MM.1S (cell line): ENCODE results near the gene KCNJ2.

ENCODE experiments used
- DNase-seq: peaks from one replicate; pipeline ENCODE4 v3.0.0-alpha.2; 2015
- H2AFZ ChIP-seq: fragments of 300-600 bp; sonication (generic); 2 replicates; pipeline ENCODE4 v1.6.0; 2016; ENCODE audit warnings: antibody characterized with exemption, low read length
- H3F3A ChIP-seq: fragments of 300-600 bp; sonication (generic); 2 replicates; pipeline ENCODE4 v1.6.1; 2016; ENCODE audit warnings: mild to moderate bottlenecking, antibody characterized with exemption, low read length, moderate library complexity, mixed read lengths; ENCODE audit not compliant: insufficient read depth
- H3K27ac ChIP-seq: fragments of 300-600 bp; sonication (generic); 2 replicates; pipeline ENCODE4 v1.5.1; 2016; ENCODE audit warnings: mild to moderate bottlenecking, low read length
- H3K27me3 ChIP-seq: fragments of 300-600 bp; sonication (generic); replicated peaks from 2 replicates; pipeline ENCODE4 v1.6.0; 2016; ENCODE audit warnings: low read length; ENCODE audit not compliant: insufficient read depth
- H3K36me3 ChIP-seq: fragments of 300-600 bp; sonication (generic); replicated peaks from 2 replicates; pipeline ENCODE4 v1.6.1; 2016; ENCODE audit warnings: mild to moderate bottlenecking, low read length, mixed read lengths; ENCODE audit not compliant: insufficient read depth
- H3K4me1 ChIP-seq: fragments of 300-600 bp; sonication (generic); 2 replicates; pipeline ENCODE4 v1.6.1; 2016; ENCODE audit warnings: low read length, mixed read lengths
- H3K4me2 ChIP-seq: fragments of 300-600 bp; sonication (generic); 2 replicates; pipeline ENCODE4 v1.6.0; 2016; ENCODE audit warnings: low read depth, low read length
- H3K4me3 ChIP-seq: fragments of 300-600 bp; sonication (generic); 2 replicates; pipeline ENCODE4 v1.5.1; 2016; ENCODE audit warnings: low read length, mixed read lengths
- H3K79me2 ChIP-seq: fragments of 300-600 bp; sonication (generic); 2 replicates; pipeline ENCODE4 v1.6.1; 2016; ENCODE audit warnings: mixed run types, low read length, mixed read lengths
- H3K9ac ChIP-seq: fragments of 300-600 bp; sonication (generic); 2 replicates; pipeline ENCODE4 v1.6.1; 2016; ENCODE audit warnings: low read length, mixed read lengths
- H3K9me2 ChIP-seq: fragments of 300-600 bp; sonication (generic); replicated peaks from 2 replicates; pipeline ENCODE4 v1.6.1; 2016; ENCODE audit warnings: mild to moderate bottlenecking, low read length, mixed read lengths; ENCODE audit not compliant: insufficient read depth
- H3K9me3 ChIP-seq: fragments of 300-600 bp; sonication (generic); replicated peaks from 2 replicates; pipeline ENCODE4 v1.6.1; 2016; ENCODE audit warnings: mild to moderate bottlenecking, low read length, mixed read lengths; ENCODE audit not compliant: insufficient read depth
- H4K20me1 ChIP-seq: fragments of 300-600 bp; sonication (generic); 2 replicates; pipeline ENCODE4 v1.6.1; 2016; ENCODE audit warnings: mild to moderate bottlenecking, low read length, moderate library complexity, mixed read lengths; ENCODE audit not compliant: insufficient read depth
- EZH2 ChIP-seq: fragments of 300-600 bp; sonication (generic); optimal IDR thresholded peaks from 2 replicates; pipeline ENCODE3; 2017; ENCODE audit warnings: low read depth, mild to moderate bottlenecking, antibody characterized with exemption, low read length, mixed read lengths
- EZH2phosphoT487 ChIP-seq: fragments of 300-600 bp; sonication (generic); IDR thresholded peaks from 2 replicates; pipeline ENCODE4 v1.6.1; 2018; ENCODE audit warnings: antibody characterized with exemption, low read length
- TF ChIP-seq, protein P1 (sequence below): fragments of 300-600 bp; sonication (generic); IDR thresholded peaks from 2 replicates; pipeline ENCODE4 v1.5.1; 2016; ENCODE audit warnings: antibody characterized with exemption, low read length, mixed read lengths

The KCNJ2 gene

DNA sequence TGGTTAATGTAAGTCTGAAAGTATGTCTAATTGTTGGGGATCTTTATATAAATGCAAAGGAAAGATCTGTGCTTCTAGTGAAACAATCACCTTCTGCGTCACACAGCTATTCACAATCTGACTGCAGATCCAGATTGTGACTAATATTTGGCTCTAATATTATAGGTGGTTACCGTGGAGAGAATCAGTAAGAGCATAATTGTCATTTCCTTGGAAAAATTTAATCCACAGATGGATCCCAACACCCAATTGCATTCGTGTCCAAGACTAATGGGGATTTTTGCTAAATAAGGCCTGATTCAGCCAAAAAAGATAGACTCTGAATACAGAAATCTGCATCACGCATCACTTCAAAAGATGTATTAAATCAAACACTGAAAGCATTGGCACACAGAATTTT is 2.7 kb upstream of the KCNJ2 start:
- Histone ChIP-seq H4K20me1 (no peaks in the 10 kb centered on the region), H3K27me3 (peaks cover 4% of the 10 kb centered on the region; the same call in 1 of the 2 replicates)

GRCh38 chr17:70168044-70168976 is 1.0 kb upstream of the KCNJ2 start:
- DNase-seq: peak; percentile 39
- TF ChIP-seq, protein P1, sequence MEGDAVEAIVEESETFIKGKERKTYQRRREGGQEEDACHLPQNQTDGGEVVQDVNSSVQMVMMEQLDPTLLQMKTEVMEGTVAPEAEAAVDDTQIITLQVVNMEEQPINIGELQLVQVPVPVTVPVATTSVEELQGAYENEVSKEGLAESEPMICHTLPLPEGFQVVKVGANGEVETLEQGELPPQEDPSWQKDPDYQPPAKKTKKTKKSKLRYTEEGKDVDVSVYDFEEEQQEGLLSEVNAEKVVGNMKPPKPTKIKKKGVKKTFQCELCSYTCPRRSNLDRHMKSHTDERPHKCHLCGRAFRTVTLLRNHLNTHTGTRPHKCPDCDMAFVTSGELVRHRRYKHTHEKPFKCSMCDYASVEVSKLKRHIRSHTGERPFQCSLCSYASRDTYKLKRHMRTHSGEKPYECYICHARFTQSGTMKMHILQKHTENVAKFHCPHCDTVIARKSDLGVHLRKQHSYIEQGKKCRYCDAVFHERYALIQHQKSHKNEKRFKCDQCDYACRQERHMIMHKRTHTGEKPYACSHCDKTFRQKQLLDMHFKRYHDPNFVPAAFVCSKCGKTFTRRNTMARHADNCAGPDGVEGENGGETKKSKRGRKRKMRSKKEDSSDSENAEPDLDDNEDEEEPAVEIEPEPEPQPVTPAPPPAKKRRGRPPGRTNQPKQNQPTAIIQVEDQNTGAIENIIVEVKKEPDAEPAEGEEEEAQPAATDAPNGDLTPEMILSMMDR: peak; percentile 45
- no peak for TF ChIP-seq EZH2
- no peaks in the 10 kb centered on the region for H4K20me1 ChIP-seq
- H3K36me3 ChIP-seq: no peaks in the 10 kb centered on the region
- no peaks in the 10 kb centered on the region for H3K79me2 ChIP-seq
- no peaks in the 10 kb centered on the region for H3F3A ChIP-seq
- H3K9me2 ChIP-seq: no peaks in the 10 kb centered on the region
- H3K4me2 ChIP-seq: peak overlapping the region; percentile 93
- H3K9ac ChIP-seq: peak overlapping the region; percentile 44; the same call in 1 of the 2 replicates
- H3K4me3 ChIP-seq: peak overlapping the region; percentile 73
- peaks cover 4% of the 10 kb centered on the region; the same call in 1 of the 2 replicates for H3K27me3 ChIP-seq
- no peaks in the 10 kb centered on the region for H3K9me3 ChIP-seq
- H3K27ac ChIP-seq: no peak overlapping the region
- H2AFZ ChIP-seq: peak overlapping the region; percentile 87
- no peaks in the 10 kb centered on the region for H3K4me1 ChIP-seq

More for the DNA sequence above, 2.7 kb upstream of the KCNJ2 start:
- DNase-seq: no peak
- Histone ChIP-seq H3K9me3 (no peaks in the 10 kb centered on the region), H3K4me2 (no peak overlapping the region), H3K79me2 (no peaks in the 10 kb centered on the region), H3K36me3 (no peaks in the 10 kb centered on the region), H3K4me3 (no peak overlapping the region), H3F3A (no peaks in the 10 kb centered on the region), H3K4me1 (no peaks in the 10 kb centered on the region), H2AFZ (no peak overlapping the region), H3K9me2 (no peaks in the 10 kb centered on the region), H3K27ac (no peak overlapping the region), H3K9ac (no peak overlapping the region)
- TF ChIP-seq EZH2 (no peak), EZH2phosphoT487 (no peak)
- TF ChIP-seq, protein P1: no peak

GRCh38 chr17:70169709-70170597 is 621 bp downstream of the KCNJ2 start:
- Histone ChIP-seq H3K9me2 (no peaks in the 10 kb centered on the region), H4K20me1 (no peaks in the 10 kb centered on the region), H3F3A (no peaks in the 10 kb centered on the region), H3K4me3 (peak overlapping the region; percentile 61), H3K36me3 (no peaks in the 10 kb centered on the region), H3K79me2 (no peaks in the 10 kb centered on the region), H3K27me3 (peaks cover 4% of the 10 kb centered on the region; the same call in 1 of the 2 replicates), H3K4me1 (no peaks in the 10 kb centered on the region), H3K9ac (no peak overlapping the region; the same call in 1 of the 2 replicates), H3K9me3 (no peaks in the 10 kb centered on the region), H3K27ac (no peak overlapping the region), H3K4me2 (peak overlapping the region; percentile 93), H2AFZ (peak overlapping the region; percentile 88)
- DNase-seq: no peak
- TF ChIP-seq, protein P1: no peak
- no peak for TF ChIP-seq EZH2phosphoT487
- TF ChIP-seq EZH2: no peak
